GM21723 (cell line): ENCODE data around the gene SH2D1A.
"Not testable (repeated sequence)": the region's sequence is repeated elsewhere in the genome, so short reads cannot be mapped to it uniquely, and the experiment has no call there.

ENCODE experiments used
- ATAC-seq: cut with Tn5 transposase; IDR thresholded peaks from one replicate; pipeline ENCODE4 v1.9.1; 2021; ENCODE audit warnings: mild to moderate bottlenecking, moderate library complexity; ENCODE audit not compliant: unreplicated experiment

Gene SH2D1A

GRCh38 chrX:124348885-124349453, 2.6 kb downstream of the SH2D1A start:
- ATAC-seq, result no peak

GRCh38 chrX:124354648-124355047, 8.3 kb downstream of the SH2D1A start:
- ATAC-seq, result no peak

DNA sequence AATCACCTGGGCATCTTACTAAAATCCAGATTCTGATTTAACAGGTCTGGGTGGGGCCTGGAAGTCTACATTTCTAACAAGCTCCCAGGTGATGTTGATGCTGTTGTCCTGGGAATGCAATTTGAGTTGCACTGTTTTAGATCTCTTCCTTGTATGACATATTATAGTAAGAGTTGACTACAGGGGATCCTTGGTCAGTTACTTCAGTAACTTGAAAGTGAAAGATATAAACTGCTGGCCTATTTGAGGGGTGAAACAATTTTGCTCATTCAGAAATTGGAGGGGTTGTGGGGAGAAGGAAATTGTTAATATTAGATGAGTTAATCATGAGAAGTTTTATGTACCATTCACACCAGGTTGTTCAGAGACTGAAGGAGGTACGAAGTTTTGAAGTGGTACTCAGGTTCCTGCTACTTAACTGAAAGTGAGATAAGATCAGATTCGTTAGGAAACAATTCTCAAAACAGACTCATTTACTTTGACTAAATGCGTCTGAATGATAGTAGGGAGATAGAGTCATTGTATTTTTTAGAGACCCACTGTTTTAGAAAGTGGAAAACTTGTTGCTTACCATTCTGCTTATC, 12.5 kb downstream of the SH2D1A start:
- ATAC-seq, result peak; percentile 57

DNA sequence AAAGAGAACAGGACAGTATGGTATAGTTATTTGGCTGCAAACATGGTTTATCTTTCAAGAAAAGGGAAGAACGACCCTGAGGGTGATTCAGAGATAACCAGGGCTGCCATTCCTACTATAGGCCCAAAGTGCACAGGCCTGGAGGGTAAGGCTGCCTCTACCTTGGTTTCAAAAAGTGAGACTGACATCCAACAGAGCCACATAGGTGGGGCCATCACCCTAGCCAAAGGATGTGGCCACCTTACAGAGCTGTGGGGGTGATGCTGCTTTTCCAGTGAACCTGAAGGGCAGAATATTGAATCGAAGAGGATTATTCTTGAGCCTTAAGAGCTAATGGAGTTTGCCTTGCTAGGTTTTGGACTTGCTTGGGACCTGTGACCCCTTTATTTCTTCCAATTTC, 15.7 kb downstream of the SH2D1A start:
- no peak for ATAC-seq

GRCh38 chrX:124362761-124363160, 16.4 kb downstream of the SH2D1A start:
- no peak for ATAC-seq

- ATAC-seq, result no peak
Measured at GRCh38 chrX:124369722-124370121, 23.4 kb downstream of the SH2D1A start.

GRCh38 chrX:124373348-124373747, 27.0 kb downstream of the SH2D1A start:
- ATAC-seq, result no peak

- ATAC-seq, result no peak
Measured at GRCh38 chrX:124378643-124379042, 32.3 kb downstream of the SH2D1A start.

- no peak for ATAC-seq
Measured at GRCh38 chrX:124383354-124383753, 37.0 kb downstream of the SH2D1A start.

DNA sequence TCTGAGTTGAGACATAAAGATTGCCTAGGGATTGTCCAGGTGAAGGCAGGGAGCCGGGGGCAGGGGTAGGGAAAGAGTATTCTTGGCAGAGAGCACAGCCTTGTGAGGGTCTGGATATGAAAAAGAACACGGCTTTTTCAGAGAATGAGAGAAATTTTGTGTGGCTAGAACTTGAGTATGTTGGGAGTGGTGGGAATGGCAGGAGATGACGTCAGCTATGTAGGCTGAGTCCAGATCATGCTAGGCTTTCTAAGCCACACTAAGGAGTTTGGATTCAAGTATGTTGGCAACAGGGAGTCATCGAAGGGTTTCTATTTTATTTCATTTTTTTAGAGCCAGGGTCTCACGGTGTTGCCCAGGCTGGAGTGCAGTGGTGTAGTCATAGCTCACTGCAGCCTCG, 40.0 kb downstream of the SH2D1A start:
- ATAC-seq, result no peak

- ATAC-seq, result peak; percentile 82
Measured at GRCh38 chrX:124388562-124388961, 42.2 kb downstream of the SH2D1A start.

DNA sequence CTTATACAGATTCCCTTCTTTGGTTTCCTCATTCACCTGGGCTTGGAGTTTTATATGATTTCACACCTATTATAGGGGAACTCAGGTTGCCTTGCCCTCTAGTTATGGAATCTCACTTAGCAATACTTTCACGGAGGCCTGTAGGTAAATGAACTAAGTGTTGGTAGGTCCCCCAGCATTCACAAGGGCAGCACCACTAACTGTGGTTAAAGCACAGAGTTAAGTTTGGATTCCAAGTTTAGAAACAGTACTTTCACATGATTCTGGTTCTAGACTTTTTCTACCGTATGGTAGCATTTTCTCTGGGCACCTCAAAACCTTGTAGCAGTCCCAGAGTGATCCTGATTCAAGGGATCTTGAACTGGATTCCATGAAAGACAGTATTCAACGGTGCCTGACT, 46.4 kb downstream of the SH2D1A start:
- no peak for ATAC-seq

- ATAC-seq, result no peak
Measured at GRCh38 chrX:124393238-124393637, 46.9 kb downstream of the SH2D1A start.

DNA sequence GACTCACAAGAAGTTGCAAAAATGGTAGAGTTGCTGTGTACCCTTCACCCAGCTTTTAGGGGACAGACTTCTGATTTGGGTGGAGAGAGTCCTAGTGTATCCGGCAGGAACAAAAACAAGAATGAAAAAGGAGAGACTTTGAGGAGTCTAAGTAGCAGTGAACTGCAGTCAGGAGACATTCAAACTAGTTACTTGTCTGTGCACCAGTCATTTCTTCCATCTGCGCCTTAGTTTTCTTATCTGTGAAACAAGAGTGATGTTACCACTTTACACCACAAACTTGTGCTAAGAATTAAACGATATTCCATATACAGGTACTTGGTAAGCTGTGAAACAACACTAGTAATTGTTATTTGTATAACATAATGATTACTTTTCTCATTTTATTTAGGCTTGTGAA, 47.3 kb downstream of the SH2D1A start:
- no peak for ATAC-seq

DNA sequence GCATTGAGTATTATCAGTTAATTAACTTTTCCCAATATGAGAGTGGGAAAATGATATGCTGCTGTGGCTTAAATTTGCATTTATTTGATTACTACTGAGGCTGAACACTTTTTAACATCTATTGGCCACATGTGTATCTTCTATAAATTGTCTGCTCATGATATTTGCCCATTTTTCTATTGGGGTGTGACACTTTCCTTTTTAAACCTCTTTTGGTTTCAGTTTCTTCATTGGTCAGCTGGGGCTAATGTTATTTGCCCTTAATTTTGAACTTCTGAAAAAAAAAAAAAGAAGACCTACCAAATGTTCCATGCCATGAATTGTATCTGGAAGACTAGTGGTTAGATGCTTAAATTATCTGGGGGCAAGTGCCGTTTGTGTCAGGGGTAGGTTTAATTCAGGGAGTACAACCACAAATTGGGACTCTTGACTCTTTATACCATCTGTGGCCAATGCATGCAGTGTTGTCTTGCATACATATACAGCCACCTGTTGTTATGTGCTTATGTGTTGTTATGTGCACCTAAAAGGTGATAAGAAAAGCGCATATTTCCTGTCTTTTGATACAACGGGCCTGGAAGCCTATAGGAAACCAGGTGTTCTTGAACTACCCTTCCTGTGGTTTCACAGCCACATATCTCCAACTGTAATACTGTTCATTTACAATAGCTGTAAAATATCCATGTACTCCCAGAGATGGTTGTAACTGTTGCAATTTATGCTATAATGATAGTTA, 49.0 kb downstream of the SH2D1A start:
- ATAC-seq, result peak; percentile 71

- ATAC-seq, result no peak
Measured at GRCh38 chrX:124401696-124402095, 55.3 kb downstream of the SH2D1A start.

- ATAC-seq, result no peak
Measured at GRCh38 chrX:124405868-124406267, 59.5 kb downstream of the SH2D1A start.

- ATAC-seq, result peak; percentile 92
Measured at GRCh38 chrX:124406294-124407014, 60.1 kb downstream of the SH2D1A start.

GRCh38 chrX:124407226-124407625, 60.9 kb downstream of the SH2D1A start:
- ATAC-seq, result no peak

DNA sequence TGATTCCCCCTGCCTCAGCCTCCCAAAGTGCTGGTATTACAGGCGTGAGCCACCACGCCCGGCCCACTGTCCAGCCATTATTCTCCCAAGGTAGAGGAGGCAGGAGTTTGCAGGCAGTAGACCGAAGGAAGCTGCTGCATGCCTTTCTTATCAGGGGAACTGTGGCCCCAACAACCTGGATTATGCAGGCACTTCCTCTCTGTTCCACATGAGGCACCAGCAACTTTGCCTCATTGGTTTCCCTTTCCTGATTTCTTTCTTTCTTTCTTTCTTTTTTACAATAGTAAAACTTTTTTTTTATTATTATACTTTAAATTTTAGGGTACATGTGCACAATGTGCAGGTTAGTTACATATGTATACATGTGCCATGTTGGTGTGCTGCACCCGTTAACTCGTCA, 62.0 kb downstream of the SH2D1A start:
- ATAC-seq, result not testable (repeated sequence)

DNA sequence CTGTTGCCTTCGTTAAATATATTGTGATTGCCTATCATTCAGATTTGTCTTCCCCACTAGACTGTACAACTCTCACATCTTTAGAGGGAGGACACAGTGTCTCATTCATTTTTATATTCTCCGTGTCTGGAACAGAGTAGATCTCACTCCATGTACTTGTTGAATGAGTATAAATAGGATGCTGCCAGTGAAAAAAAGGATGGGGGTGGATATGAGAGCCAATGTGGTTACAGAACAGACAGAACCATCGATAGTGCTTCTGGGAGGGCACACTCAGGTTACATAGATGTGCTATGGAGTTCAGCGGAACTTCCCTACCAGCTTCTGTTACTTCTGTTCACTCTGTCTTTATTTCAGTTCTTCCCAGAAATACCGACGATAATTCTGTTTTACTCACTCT, 66.9 kb downstream of the SH2D1A start:
- no peak for ATAC-seq

- no peak for ATAC-seq
Measured at GRCh38 chrX:124414281-124414680, 67.9 kb downstream of the SH2D1A start.
